B cell (primary cell): Measurements from ENCODE around the gene SNX32.

ENCODE experiments used
- CTCF ChIP-seq: fragments of 200-600 bp; IDR thresholded peaks from one replicate; pipeline ENCODE4 v1.8.0; 2022; ENCODE audit warnings: antibody characterized with exemption, mild to moderate bottlenecking
- EZH2 ChIP-seq: IDR thresholded peaks from 2 replicates; pipeline ENCODE4 v1.6.1; 2012; ENCODE audit warnings: borderline replicate concordance, low read depth, mild to moderate bottlenecking, moderate library complexity, low read length; ENCODE audit not compliant: insufficient read depth, poor library complexity, severe bottlenecking

- TF ChIP-seq CTCF, result no peak
- TF ChIP-seq EZH2, result no peak
Measured at GRCh38 chr11:65847746-65848145, 14.0 kb downstream of the SNX32 start.
